HEK293T (cell line): Measurements from ENCODE around the gene NCOA7.
A peak's percentile ranks its signal among the peaks of the same experiment; 100 is the strongest.

Source experiments
- CTCF ChIA-PET: fragments of 350-600 bp; formaldehyde crosslinking; extraction: SDS; loops from one replicate; lab custom pipeline; 2021; ENCODE audit warnings: antibody characterized with exemption, inconsistent platforms; lab: Yijun Ruan, JAX
- POLR2A ChIA-PET: fragments of 350-600 bp; formaldehyde crosslinking; extraction: SDS; loops from one replicate; lab custom pipeline; 2020; ENCODE audit warnings: antibody characterized with exemption, inconsistent platforms; lab: Yijun Ruan, JAX
- DNase-seq: peaks from one replicate; pipeline ENCODE4 v3.0.0; 2012; ENCODE audit warnings: mixed read lengths; ENCODE audit errors: extremely low spot score
- ARNT ChIP-seq: fragments of 450-650 bp; IDR thresholded peaks from 2 replicates; pipeline ENCODE4 v1.6.1; 2017; ENCODE audit warnings: mild to moderate bottlenecking
- BHLHE40 ChIP-seq: fragments of 450-650 bp; IDR thresholded peaks from 2 replicates; pipeline ENCODE4 v1.6.1; 2016; ENCODE audit warnings: mild to moderate bottlenecking, moderate library complexity, borderline replicate concordance
- CTBP1 ChIP-seq: fragments of 450-650 bp; IDR thresholded peaks from 2 replicates; pipeline ENCODE4 v1.6.1; 2016; ENCODE audit warnings: borderline replicate concordance
- ELF4 ChIP-seq: fragments of 450-650 bp; IDR thresholded peaks from 2 replicates; pipeline ENCODE4 v1.6.1; 2017; ENCODE audit warnings: antibody characterized with exemption
- FOXA1 ChIP-seq: fragments of 450-650 bp; IDR thresholded peaks from 2 replicates; pipeline ENCODE4 v1.6.1; 2016; ENCODE audit warnings: mild to moderate bottlenecking
- FOXK2 ChIP-seq: fragments of 450-650 bp; IDR thresholded peaks from 2 replicates; pipeline ENCODE4 v1.6.1; 2016; ENCODE audit warnings: mild to moderate bottlenecking
- FOXM1 ChIP-seq: fragments of 450-650 bp; IDR thresholded peaks from 2 replicates; pipeline ENCODE4 v1.6.1; 2017; ENCODE audit warnings: mild to moderate bottlenecking, borderline replicate concordance
- HDGF ChIP-seq: fragments of 450-650 bp; IDR thresholded peaks from 2 replicates; pipeline ENCODE4 v1.6.1; 2017; ENCODE audit warnings: antibody characterized with exemption, borderline replicate concordance
- L3MBTL2 ChIP-seq: fragments of 450-650 bp; conservative IDR thresholded peaks from 2 replicates; pipeline ENCODE4 v1.6.1; 2016; ENCODE audit warnings: mild to moderate bottlenecking
- LEF1 ChIP-seq: fragments of 450-650 bp; IDR thresholded peaks from 2 replicates; pipeline ENCODE4 v1.6.1; 2017; ENCODE audit warnings: mild to moderate bottlenecking, borderline replicate concordance
- NFRKB ChIP-seq: fragments of 450-650 bp; IDR thresholded peaks from 2 replicates; pipeline ENCODE4 v1.6.1; 2016; ENCODE audit warnings: mild to moderate bottlenecking, moderate library complexity
- SP1 ChIP-seq: fragments of 450-650 bp; IDR thresholded peaks from 2 replicates; pipeline ENCODE4 v1.6.1; 2017
- SUZ12 ChIP-seq: fragments of 450-650 bp; IDR thresholded peaks from 2 replicates; pipeline ENCODE4 v1.6.1; 2016; ENCODE audit warnings: mild to moderate bottlenecking
- TARDBP ChIP-seq: fragments of 450-650 bp; IDR thresholded peaks from 2 replicates; pipeline ENCODE4 v1.6.1; 2016
- ZNF384 ChIP-seq: fragments of 450-650 bp; IDR thresholded peaks from 2 replicates; pipeline ENCODE4 v1.6.1; 2016
- TF ChIP-seq, protein P1 (sequence below): fragments of 450-650 bp; IDR thresholded peaks from 2 replicates; pipeline ENCODE4 v1.6.1; 2016

The NCOA7 gene

DNA sequence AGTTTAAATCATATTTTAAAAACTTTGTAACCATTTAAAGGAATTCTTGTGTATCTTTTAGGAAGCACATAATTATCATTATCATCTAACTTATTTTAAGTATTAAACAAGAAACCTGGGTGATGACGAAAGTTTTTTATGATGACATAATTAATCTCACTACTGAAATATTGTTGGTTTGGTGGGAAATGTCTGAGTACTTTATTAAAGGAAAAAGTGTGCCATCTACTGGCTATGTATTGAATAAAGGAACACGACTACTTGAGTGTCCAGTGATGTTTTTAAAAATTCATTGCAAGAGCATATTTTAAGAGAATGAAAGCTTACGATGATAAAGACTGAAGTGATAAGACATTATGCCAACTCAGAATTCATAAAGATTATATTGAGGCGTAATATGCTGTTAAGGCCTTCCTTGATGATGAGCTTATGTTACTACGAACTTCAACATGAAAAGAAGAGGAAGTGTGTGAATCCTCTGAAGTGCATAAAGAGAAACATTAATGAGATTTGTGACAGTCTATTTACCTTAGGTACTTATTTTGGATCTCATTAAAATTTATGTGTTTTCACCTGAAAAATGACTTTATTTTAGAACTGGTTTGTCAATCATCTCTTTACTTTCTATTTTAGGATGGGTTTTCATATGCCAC is 183.6 kb downstream of the NCOA7 start:
- TF ChIP-seq LEF1, result no peak
- TF ChIP-seq NFRKB, result no peak
- no peak for TF ChIP-seq BHLHE40
- CTCF ChIA-PET, result interaction anchor here (0.5 to 2.4 kb wide), 15 partner anchors 9 to 221 kb away, joined by 3 to 13 read pairs (median 6); partner anchors contain the start of genes HINT3, NCOA7 and TRMT11
- peak; percentile 35 for DNase-seq

DNA sequence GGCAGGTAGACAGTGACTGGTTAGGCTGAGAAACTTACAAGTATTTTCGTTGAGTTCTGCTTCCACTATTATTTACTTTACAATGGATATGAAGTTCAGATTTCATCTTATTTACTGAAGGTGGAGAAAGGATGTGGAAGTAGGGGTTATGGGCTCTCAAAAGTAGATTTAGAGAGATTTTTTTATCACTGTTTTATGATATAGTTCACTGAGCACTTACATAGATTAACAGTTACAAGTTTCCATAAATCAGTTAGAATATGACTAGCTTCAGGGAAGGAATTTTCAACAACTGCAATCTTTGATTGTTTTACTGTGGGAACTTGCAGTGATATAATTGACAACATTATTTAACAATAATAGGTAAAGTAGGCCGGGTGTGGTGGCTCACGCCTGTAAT is 188.3 kb downstream of the NCOA7 start:
- TF ChIP-seq HDGF (no peak), CTBP1 (no peak), FOXM1 (no peak), FOXA1 (no peak), SP1 (no peak), ARNT (no peak), ZNF384 (no peak), NFRKB (no peak), L3MBTL2 (no peak), BHLHE40 (no peak), ELF4 (no peak), TARDBP (no peak), LEF1 (no peak), FOXK2 (no peak), SUZ12 (no peak)
- TF ChIP-seq, protein P1, sequence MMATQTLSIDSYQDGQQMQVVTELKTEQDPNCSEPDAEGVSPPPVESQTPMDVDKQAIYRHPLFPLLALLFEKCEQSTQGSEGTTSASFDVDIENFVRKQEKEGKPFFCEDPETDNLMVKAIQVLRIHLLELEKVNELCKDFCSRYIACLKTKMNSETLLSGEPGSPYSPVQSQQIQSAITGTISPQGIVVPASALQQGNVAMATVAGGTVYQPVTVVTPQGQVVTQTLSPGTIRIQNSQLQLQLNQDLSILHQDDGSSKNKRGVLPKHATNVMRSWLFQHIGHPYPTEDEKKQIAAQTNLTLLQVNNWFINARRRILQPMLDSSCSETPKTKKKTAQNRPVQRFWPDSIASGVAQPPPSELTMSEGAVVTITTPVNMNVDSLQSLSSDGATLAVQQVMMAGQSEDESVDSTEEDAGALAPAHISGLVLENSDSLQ, result no peak
- no peak for DNase-seq
- ChIA-PET POLR2A (interaction anchor here (0.6 kb wide), 1 partner anchor 99 kb away, joined by 3 read pairs; no protein-coding TSS in a partner anchor), CTCF (no interaction called here)

More for the DNA sequence above, 183.6 kb downstream of the NCOA7 start:
- POLR2A ChIA-PET, result interaction anchor here (1.0 to 1.8 kb wide), 3 partner anchors 12 to 193 kb away, joined by 5 to 10 read pairs (median 5); partner anchors contain the start of gene TRMT11
